ENCODE data around the gene ELMOD1. TPM values are rescaled to one million over a fixed set of nuclear protein-coding genes. Genes with fewer than 3 reads are reported as not detected.

ELMOD1 gene
- total RNA-seq, 1 donor from 2014 or later, result 2.3 TPM

GRCh38 chr11:107624983-107625684 is 34.2 kb downstream of the ELMOD1 start:
- peaks cover 59% of the 10 kb centered on the region for H3K27me3 ChIP-seq (ENCODE audit: low read depth)
- intact Hi-C loops (cut with micrococcal nuclease), result no loop called here
- DNase-seq, result no peak
- no peaks in the 10 kb centered on the region for H3K9me3 ChIP-seq (replicated peaks)
- no peak for TF ChIP-seq CTCF (IDR thresholded peaks at IDR 0.05; ENCODE audit: borderline replicate concordance)
- H3K4me1 ChIP-seq, result no peaks in the 10 kb centered on the region
- H3K4me3 ChIP-seq, result no peak overlapping the region
- H3K27ac ChIP-seq (replicated peaks), result no peak overlapping the region
- H3K36me3 ChIP-seq, result no peaks in the 10 kb centered on the region

GRCh38 chr11:107625685-107625989 is 34.7 kb downstream of the ELMOD1 start:
- no peak overlapping the region for H3K27ac ChIP-seq (replicated peaks)
- no peak for DNase-seq
- H3K4me1 ChIP-seq, result no peaks in the 10 kb centered on the region
- intact Hi-C loops (cut with micrococcal nuclease), result no loop called here
- H3K36me3 ChIP-seq, result no peaks in the 10 kb centered on the region
- no peaks in the 10 kb centered on the region for H3K9me3 ChIP-seq (replicated peaks)
- no peak for TF ChIP-seq CTCF (IDR thresholded peaks at IDR 0.05; ENCODE audit: borderline replicate concordance)
- H3K4me3 ChIP-seq, result no peak overlapping the region
- H3K27me3 ChIP-seq (ENCODE audit: low read depth), result peaks cover 55% of the 10 kb centered on the region

GRCh38 chr11:107631043-107631442 is 40.1 kb downstream of the ELMOD1 start:
- H3K9me3 ChIP-seq (replicated peaks), result no peaks in the 10 kb centered on the region
- DNase-seq, result no peak
- H3K36me3 ChIP-seq, result no peaks in the 10 kb centered on the region
- H3K27me3 ChIP-seq (ENCODE audit: low read depth), result peaks cover 65% of the 10 kb centered on the region
- no peak overlapping the region for H3K4me3 ChIP-seq
- no peak overlapping the region for H3K27ac ChIP-seq (replicated peaks)
- H3K4me1 ChIP-seq, result no peaks in the 10 kb centered on the region
- intact Hi-C loops (cut with micrococcal nuclease), result no loop called here
- TF ChIP-seq CTCF (IDR thresholded peaks at IDR 0.05; ENCODE audit: borderline replicate concordance), result no peak

- Histone ChIP-seq H3K27me3 (ENCODE audit: low read depth) (peaks cover 60% of the 10 kb centered on the region), H3K27ac (replicated peaks) (no peak overlapping the region), H3K9me3 (replicated peaks) (no peaks in the 10 kb centered on the region), H3K4me1 (no peaks in the 10 kb centered on the region), H3K36me3 (no peaks in the 10 kb centered on the region), H3K4me3 (no peak overlapping the region)
- intact Hi-C loops (cut with micrococcal nuclease), result no loop called here
- DNase-seq, result no peak
- TF ChIP-seq CTCF (IDR thresholded peaks at IDR 0.05; ENCODE audit: borderline replicate concordance), result no peak
Observed at GRCh38 chr11:107631931-107632330, 41.0 kb downstream of the ELMOD1 start.

GRCh38 chr11:107646783-107647182 is 55.8 kb downstream of the ELMOD1 start:
- no peak overlapping the region for H3K4me3 ChIP-seq
- no peak for TF ChIP-seq CTCF (IDR thresholded peaks at IDR 0.05; ENCODE audit: borderline replicate concordance)
- H3K9me3 ChIP-seq (replicated peaks), result no peaks in the 10 kb centered on the region
- H3K4me1 ChIP-seq, result no peaks in the 10 kb centered on the region
- DNase-seq, result no peak
- H3K27ac ChIP-seq (replicated peaks), result no peak overlapping the region
- H3K27me3 ChIP-seq (ENCODE audit: low read depth), result peaks cover 8% of the 10 kb centered on the region
- intact Hi-C loops (cut with micrococcal nuclease), result no loop called here
- no peaks in the 10 kb centered on the region for H3K36me3 ChIP-seq
